Activated T-helper 2 cell treated with anti-CD3 and anti-CD28 coated beads, Interferon-gamma antibody, Interleukin-2, Interleukin-4, amounts not matched to agents 10 μg/mL and 5 μg/mL and 100 μg/mL, durations not matched to agents 14 hours and 24 hours and 36 hours (primary cell): Measurements from ENCODE around the gene GNRH2. TPM values are rescaled to one million over a fixed set of nuclear protein-coding genes. Genes with fewer than 3 reads are reported as not detected.
A peak's percentile ranks its signal among the peaks of the same experiment; 100 is the strongest.
"Not testable (repeated sequence)": the region's sequence is repeated elsewhere in the genome, so short reads cannot be mapped to it uniquely, and the experiment has no call there.

Source experiments
- DNase-seq: peaks from one replicate; pipeline ENCODE4 v3.0.0; 2021; ENCODE audit warnings: low spot score
- H3K27ac Mint-ChIP-seq: one replicate; pipeline ENCODE4 v1.8.0; 2021; ENCODE audit warnings: mixed read lengths
- H3K27me3 Mint-ChIP-seq: one replicate; pipeline ENCODE4 v1.8.0; 2021; ENCODE audit warnings: low read depth, mixed read lengths
- H3K36me3 Mint-ChIP-seq: one replicate; pipeline ENCODE4 v1.8.0; 2021; ENCODE audit warnings: low read depth, mixed read lengths
- H3K4me1 Mint-ChIP-seq: one replicate; pipeline ENCODE4 v1.8.0; 2021; ENCODE audit warnings: low read depth, mixed read lengths
- H3K4me3 Mint-ChIP-seq: one replicate; pipeline ENCODE4 v1.8.0; 2021; ENCODE audit warnings: low read depth, mild to moderate bottlenecking, moderate library complexity, mixed read lengths
- H3K9me3 Mint-ChIP-seq: one replicate; pipeline ENCODE4 v1.8.0; 2021; ENCODE audit warnings: mixed read lengths
- intact Hi-C: fragments of 100-400 bp; cut with micrococcal nuclease; formaldehyde crosslinking; loops from one replicate; pipeline ENCODE4 v1.15.1; 2023
- total RNA-seq: library from RNA; stranded (reverse); gene quantifications from 2 replicates; pipeline ENCODE4 v1.2.3, GENCODE V29; 2022

The GNRH2 gene
- 3.4 and 3.7 TPM in 2 replicates for total RNA-seq

- peak within 1 kb of the TSS; percentile 56 for H3K27ac Mint-ChIP-seq
- intact Hi-C loops = no loop called here
- no peak for DNase-seq
- H3K4me3 Mint-ChIP-seq = no peak within 1 kb of the TSS
- no peaks in the 10 kb centered on the region for H3K9me3 Mint-ChIP-seq
- H3K4me1 Mint-ChIP-seq = peaks cover 12% of the 10 kb centered on the region
- no peaks in the 10 kb centered on the region for H3K27me3 Mint-ChIP-seq
- peaks cover 61% of the 10 kb centered on the region for H3K36me3 Mint-ChIP-seq
Observed at GRCh38 chr20:3043322-3043721, at the start of gene GNRH2. GNRH2 (plus strand) TSS chr20:3043622; CDS start chr20:3044415, 793 bp downstream.

GRCh38 chr20:2995796-2996195 lies 47.6 kb upstream of the GNRH2 start:
- no peaks in the 10 kb centered on the region for H3K9me3 Mint-ChIP-seq
- intact Hi-C loops = no loop called here
- no peak overlapping the region for H3K4me3 Mint-ChIP-seq
- no peaks in the 10 kb centered on the region for H3K27me3 Mint-ChIP-seq
- no peak for DNase-seq
- peaks cover 20% of the 10 kb centered on the region for H3K4me1 Mint-ChIP-seq
- peak overlapping the region; percentile 21 for H3K27ac Mint-ChIP-seq
- peaks cover 75% of the 10 kb centered on the region for H3K36me3 Mint-ChIP-seq

- no peak for DNase-seq
- Mint-ChIP-seq H3K4me3 (no peak overlapping the region), H3K27me3 (no peaks in the 10 kb centered on the region), H3K9me3 (no peaks in the 10 kb centered on the region), H3K27ac (no peak overlapping the region), H3K4me1 (peaks cover 15% of the 10 kb centered on the region), H3K36me3 (peaks cover 65% of the 10 kb centered on the region)
- intact Hi-C loops = no loop called here
Observed at GRCh38 chr20:2998728-2999127, 44.7 kb upstream of the GNRH2 start.

- no peak overlapping the region for H3K4me3 Mint-ChIP-seq
- H3K27me3 Mint-ChIP-seq = no peaks in the 10 kb centered on the region
- H3K9me3 Mint-ChIP-seq = no peaks in the 10 kb centered on the region
- peak overlapping the region; percentile 29 for H3K27ac Mint-ChIP-seq
- intact Hi-C loops = loop anchor here (5.0 kb wide), 1 partner anchor 314 kb away; no protein-coding TSS in a partner anchor
- H3K4me1 Mint-ChIP-seq = peaks cover 17% of the 10 kb centered on the region
- no peak for DNase-seq
- peaks cover 62% of the 10 kb centered on the region for H3K36me3 Mint-ChIP-seq
Observed at GRCh38 chr20:3000852-3001523, 42.4 kb upstream of the GNRH2 start.

- Mint-ChIP-seq H3K4me1 (peaks cover 21% of the 10 kb centered on the region), H3K27ac (no peak overlapping the region), H3K9me3 (no peaks in the 10 kb centered on the region), H3K36me3 (peaks cover 64% of the 10 kb centered on the region), H3K27me3 (no peaks in the 10 kb centered on the region), H3K4me3 (no peak overlapping the region)
- no peak for DNase-seq
- intact Hi-C loops = loop anchor here (5.0 kb wide), 1 partner anchor 316 kb away; no protein-coding TSS in a partner anchor
Observed at GRCh38 chr20:3003416-3003815, 40.0 kb upstream of the GNRH2 start.

GRCh38 chr20:3010985-3011723 lies 32.3 kb upstream of the GNRH2 start:
- Mint-ChIP-seq H3K4me1 (peaks cover 57% of the 10 kb centered on the region), H3K36me3 (peaks cover 61% of the 10 kb centered on the region), H3K27me3 (no peaks in the 10 kb centered on the region), H3K4me3 (peak overlapping the region; percentile 1), H3K9me3 (no peaks in the 10 kb centered on the region), H3K27ac (peak overlapping the region; percentile 94)
- DNase-seq = no peak
- intact Hi-C loops = loop anchor here (1.0 to 10.0 kb wide), 3 partner anchors 18 to 486 kb away; no protein-coding TSS in a partner anchor

- Mint-ChIP-seq H3K36me3 (peaks cover 64% of the 10 kb centered on the region), H3K9me3 (no peaks in the 10 kb centered on the region), H3K4me3 (peak overlapping the region; percentile 22), H3K27me3 (no peaks in the 10 kb centered on the region), H3K4me1 (peaks cover 60% of the 10 kb centered on the region), H3K27ac (peak overlapping the region; percentile 94)
- peak; percentile 18 for DNase-seq
- intact Hi-C loops = loop anchor here (1.0 to 10.0 kb wide), 3 partner anchors 18 to 487 kb away; no protein-coding TSS in a partner anchor
Observed at GRCh38 chr20:3011752-3012151, 31.7 kb upstream of the GNRH2 start.

- H3K36me3 Mint-ChIP-seq = peaks cover 61% of the 10 kb centered on the region
- no peaks in the 10 kb centered on the region for H3K9me3 Mint-ChIP-seq
- H3K27me3 Mint-ChIP-seq = no peaks in the 10 kb centered on the region
- no peak overlapping the region for H3K4me3 Mint-ChIP-seq
- DNase-seq = no peak
- peak overlapping the region; percentile 71 for H3K27ac Mint-ChIP-seq
- H3K4me1 Mint-ChIP-seq = peaks cover 59% of the 10 kb centered on the region
- intact Hi-C loops = loop anchor here (1.0 to 10.0 kb wide), 6 partner anchors 29 to 489 kb away; partner anchors contain the start of gene PTPRA
Observed at GRCh38 chr20:3013771-3014170, 29.7 kb upstream of the GNRH2 start.

- H3K27ac Mint-ChIP-seq = peak overlapping the region; percentile 94
- H3K9me3 Mint-ChIP-seq = no peaks in the 10 kb centered on the region
- no peak for DNase-seq
- no peaks in the 10 kb centered on the region for H3K27me3 Mint-ChIP-seq
- H3K36me3 Mint-ChIP-seq = peaks cover 57% of the 10 kb centered on the region
- peaks cover 55% of the 10 kb centered on the region for H3K4me1 Mint-ChIP-seq
- intact Hi-C loops = loop anchor here (1.0 to 10.0 kb wide), 6 partner anchors 30 to 489 kb away; partner anchors contain the start of gene PTPRA
- H3K4me3 Mint-ChIP-seq = no peak overlapping the region
Observed at GRCh38 chr20:3014179-3014578, 29.2 kb upstream of the GNRH2 start.

GRCh38 chr20:3014662-3015061 lies 28.8 kb upstream of the GNRH2 start:
- no peaks in the 10 kb centered on the region for H3K9me3 Mint-ChIP-seq
- H3K27me3 Mint-ChIP-seq = no peaks in the 10 kb centered on the region
- intact Hi-C loops = loop anchor here (1.0 to 10.0 kb wide), 7 partner anchors 30 to 490 kb away; partner anchors contain the start of gene PTPRA
- DNase-seq = no peak
- peaks cover 52% of the 10 kb centered on the region for H3K36me3 Mint-ChIP-seq
- peak overlapping the region; percentile 4 for H3K4me3 Mint-ChIP-seq
- H3K4me1 Mint-ChIP-seq = peaks cover 50% of the 10 kb centered on the region
- H3K27ac Mint-ChIP-seq = peak overlapping the region; percentile 94

- H3K4me3 Mint-ChIP-seq, DNase-seq, H3K27me3 Mint-ChIP-seq, H3K9me3 Mint-ChIP-seq: not testable (repeated sequence)
- Mint-ChIP-seq H3K27ac (peak overlapping the region; percentile 94), H3K36me3 (peaks cover 53% of the 10 kb centered on the region), H3K4me1 (peaks cover 50% of the 10 kb centered on the region)
- intact Hi-C loops = loop anchor here (1.0 to 10.0 kb wide), 3 partner anchors 60 to 491 kb away; partner anchors contain the start of gene PTPRA
Observed at GRCh38 chr20:3015302-3015701, 28.1 kb upstream of the GNRH2 start.

GRCh38 chr20:3021327-3021726 lies 22.1 kb upstream of the GNRH2 start:
- peak overlapping the region; percentile 36 for H3K27ac Mint-ChIP-seq
- H3K4me3 Mint-ChIP-seq = no peak overlapping the region
- intact Hi-C loops = no loop called here
- H3K4me1 Mint-ChIP-seq = peaks cover 14% of the 10 kb centered on the region
- no peak for DNase-seq
- H3K27me3 Mint-ChIP-seq = no peaks in the 10 kb centered on the region
- peaks cover 76% of the 10 kb centered on the region for H3K36me3 Mint-ChIP-seq
- no peaks in the 10 kb centered on the region for H3K9me3 Mint-ChIP-seq

- H3K9me3 Mint-ChIP-seq = no peaks in the 10 kb centered on the region
- H3K27me3 Mint-ChIP-seq = no peaks in the 10 kb centered on the region
- peak overlapping the region; percentile 21 for H3K27ac Mint-ChIP-seq
- H3K36me3 Mint-ChIP-seq = peaks cover 76% of the 10 kb centered on the region
- H3K4me3 Mint-ChIP-seq = no peak overlapping the region
- peaks cover 11% of the 10 kb centered on the region for H3K4me1 Mint-ChIP-seq
- no peak for DNase-seq
- intact Hi-C loops = no loop called here
Observed at GRCh38 chr20:3021777-3022176, 21.6 kb upstream of the GNRH2 start.
